ENCODE data around the gene MRPL4. TPM values are rescaled to one million over a fixed set of nuclear protein-coding genes. Genes with fewer than 3 reads are reported as not detected.

Gene MRPL4
- total and polyA plus RNA-seq, 2 of the 13 experiments (the other 11 are each of a cell fraction or from before 2014, with no cell fraction given): 40.6 to 42.5 TPM

DNA sequence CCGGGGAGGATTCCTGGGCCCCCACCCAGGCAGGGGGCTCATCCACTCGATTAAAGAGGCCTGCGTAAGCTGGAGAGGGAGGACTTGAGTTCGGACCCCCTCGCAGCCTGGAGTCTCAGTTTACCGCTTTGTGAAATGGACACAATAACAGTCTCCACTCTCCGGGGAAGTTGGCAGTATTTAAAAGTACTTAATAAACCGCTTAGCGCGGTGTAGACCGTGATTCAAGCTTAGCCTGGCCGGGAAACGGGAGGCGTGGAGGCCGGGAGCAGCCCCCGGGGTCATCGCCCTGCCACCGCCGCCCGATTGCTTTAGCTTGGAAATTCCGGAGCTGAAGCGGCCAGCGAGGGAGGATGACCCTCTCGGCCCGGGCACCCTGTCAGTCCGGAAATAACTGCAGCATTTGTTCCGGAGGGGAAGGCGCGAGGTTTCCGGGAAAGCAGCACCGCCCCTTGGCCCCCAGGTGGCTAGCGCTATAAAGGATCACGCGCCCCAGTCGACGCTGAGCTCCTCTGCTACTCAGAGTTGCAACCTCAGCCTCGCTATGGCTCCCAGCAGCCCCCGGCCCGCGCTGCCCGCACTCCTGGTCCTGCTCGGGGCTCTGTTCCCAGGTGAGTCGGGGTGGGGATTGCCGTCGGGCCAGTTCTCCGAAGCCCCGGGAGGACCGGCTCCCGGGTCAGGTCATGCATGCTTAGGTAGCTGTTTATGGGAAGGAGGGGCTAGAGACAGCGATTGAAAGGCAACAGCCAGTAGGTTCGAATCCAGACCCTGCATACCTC is 18.8 kb downstream of the MRPL4 start, which contains the start of gene ICAM1 (continued):
- TF ChIP-seq, protein P1, sequence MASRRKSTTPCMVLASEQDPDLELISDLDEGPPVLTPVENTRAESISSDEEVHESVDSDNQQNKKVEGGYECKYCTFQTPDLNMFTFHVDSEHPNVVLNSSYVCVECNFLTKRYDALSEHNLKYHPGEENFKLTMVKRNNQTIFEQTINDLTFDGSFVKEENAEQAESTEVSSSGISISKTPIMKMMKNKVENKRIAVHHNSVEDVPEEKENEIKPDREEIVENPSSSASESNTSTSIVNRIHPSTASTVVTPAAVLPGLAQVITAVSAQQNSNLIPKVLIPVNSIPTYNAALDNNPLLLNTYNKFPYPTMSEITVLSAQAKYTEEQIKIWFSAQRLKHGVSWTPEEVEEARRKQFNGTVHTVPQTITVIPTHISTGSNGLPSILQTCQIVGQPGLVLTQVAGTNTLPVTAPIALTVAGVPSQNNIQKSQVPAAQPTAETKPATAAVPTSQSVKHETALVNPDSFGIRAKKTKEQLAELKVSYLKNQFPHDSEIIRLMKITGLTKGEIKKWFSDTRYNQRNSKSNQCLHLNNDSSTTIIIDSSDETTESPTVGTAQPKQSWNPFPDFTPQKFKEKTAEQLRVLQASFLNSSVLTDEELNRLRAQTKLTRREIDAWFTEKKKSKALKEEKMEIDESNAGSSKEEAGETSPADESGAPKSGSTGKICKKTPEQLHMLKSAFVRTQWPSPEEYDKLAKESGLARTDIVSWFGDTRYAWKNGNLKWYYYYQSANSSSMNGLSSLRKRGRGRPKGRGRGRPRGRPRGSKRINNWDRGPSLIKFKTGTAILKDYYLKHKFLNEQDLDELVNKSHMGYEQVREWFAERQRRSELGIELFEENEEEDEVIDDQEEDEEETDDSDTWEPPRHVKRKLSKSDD (CRISPR knock-in tag; IDR thresholded peaks at IDR 0.05; ENCODE audit: low read depth): no peak
- TF ChIP-seq, protein P2, sequence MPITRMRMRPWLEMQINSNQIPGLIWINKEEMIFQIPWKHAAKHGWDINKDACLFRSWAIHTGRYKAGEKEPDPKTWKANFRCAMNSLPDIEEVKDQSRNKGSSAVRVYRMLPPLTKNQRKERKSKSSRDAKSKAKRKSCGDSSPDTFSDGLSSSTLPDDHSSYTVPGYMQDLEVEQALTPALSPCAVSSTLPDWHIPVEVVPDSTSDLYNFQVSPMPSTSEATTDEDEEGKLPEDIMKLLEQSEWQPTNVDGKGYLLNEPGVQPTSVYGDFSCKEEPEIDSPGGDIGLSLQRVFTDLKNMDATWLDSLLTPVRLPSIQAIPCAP (CRISPR knock-in tag; IDR thresholded peaks at IDR 0.05; ENCODE audit: low read depth): no peak
- TF ChIP-seq ZNF331 (CRISPR knock-in tag; IDR thresholded peaks at IDR 0.05): peak; percentile 72
- no peak for TF ChIP-seq ZBTB1 (CRISPR knock-in tag; IDR thresholded peaks at IDR 0.05; ENCODE audit: borderline replicate concordance)
- TF ChIP-seq STAG1 (CRISPR knock-in tag; IDR thresholded peaks at IDR 0.05): no peak
- peak; percentile 98 for TF ChIP-seq ZNF772 (CRISPR knock-in tag; IDR thresholded peaks at IDR 0.05)
- TF ChIP-seq ZNF629 (CRISPR knock-in tag; conservative IDR thresholded peaks at IDR 0.05): peak; percentile 99
- TF ChIP-seq ZNF713 (CRISPR knock-in tag; IDR thresholded peaks at IDR 0.05): no peak
- TF ChIP-seq LCORL (IDR thresholded peaks at IDR 0.05): no peak
- peak; percentile 72 for TF ChIP-seq LCORL (CRISPR knock-in tag; IDR thresholded peaks at IDR 0.05)
- TF ChIP-seq, protein P3, sequence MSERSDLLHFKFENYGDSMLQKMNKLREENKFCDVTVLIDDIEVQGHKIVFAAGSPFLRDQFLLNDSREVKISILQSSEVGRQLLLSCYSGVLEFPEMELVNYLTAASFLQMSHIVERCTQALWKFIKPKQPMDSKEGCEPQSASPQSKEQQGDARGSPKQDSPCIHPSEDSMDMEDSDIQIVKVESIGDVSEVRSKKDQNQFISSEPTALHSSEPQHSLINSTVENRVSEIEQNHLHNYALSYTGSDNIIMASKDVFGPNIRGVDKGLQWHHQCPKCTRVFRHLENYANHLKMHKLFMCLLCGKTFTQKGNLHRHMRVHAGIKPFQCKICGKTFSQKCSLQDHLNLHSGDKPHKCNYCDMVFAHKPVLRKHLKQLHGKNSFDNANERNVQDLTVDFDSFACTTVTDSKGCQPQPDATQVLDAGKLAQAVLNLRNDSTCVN (CRISPR knock-in tag; IDR thresholded peaks at IDR 0.05; ENCODE audit: borderline replicate concordance): peak; percentile 78; the same call in 1 of the 2 replicates
- peak; percentile 90 for TF ChIP-seq MED8 (CRISPR knock-in tag; IDR thresholded peaks at IDR 0.05; ENCODE audit: insufficient replicate concordance)
- TF ChIP-seq, protein P4, sequence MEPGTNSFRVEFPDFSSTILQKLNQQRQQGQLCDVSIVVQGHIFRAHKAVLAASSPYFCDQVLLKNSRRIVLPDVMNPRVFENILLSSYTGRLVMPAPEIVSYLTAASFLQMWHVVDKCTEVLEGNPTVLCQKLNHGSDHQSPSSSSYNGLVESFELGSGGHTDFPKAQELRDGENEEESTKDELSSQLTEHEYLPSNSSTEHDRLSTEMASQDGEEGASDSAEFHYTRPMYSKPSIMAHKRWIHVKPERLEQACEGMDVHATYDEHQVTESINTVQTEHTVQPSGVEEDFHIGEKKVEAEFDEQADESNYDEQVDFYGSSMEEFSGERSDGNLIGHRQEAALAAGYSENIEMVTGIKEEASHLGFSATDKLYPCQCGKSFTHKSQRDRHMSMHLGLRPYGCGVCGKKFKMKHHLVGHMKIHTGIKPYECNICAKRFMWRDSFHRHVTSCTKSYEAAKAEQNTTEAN (CRISPR knock-in tag; conservative IDR thresholded peaks at IDR 0.05): peak; percentile 82
- peak; percentile 73 for TF ChIP-seq NR2F6 (IDR thresholded peaks at IDR 0.05)
- peak; percentile 90 for TF ChIP-seq NR2F6 (CRISPR knock-in tag; IDR thresholded peaks at IDR 0.05)
- 0 out of 2 replicates have a peak, but pooled peaks have one; percentile 28 for TF ChIP-seq ZNF850 (CRISPR knock-in tag; conservative IDR thresholded peaks at IDR 0.05)
- 0 out of 2 replicates have a peak, but pooled peaks have one; percentile 31 for TF ChIP-seq NFE2L1 (CRISPR knock-in tag; IDR thresholded peaks at IDR 0.05; ENCODE audit: borderline replicate concordance)
- TF ChIP-seq ZMYM4 (CRISPR knock-in tag; IDR thresholded peaks at IDR 0.05): peak; percentile 60; the same call in 1 of the 2 replicates
- TF ChIP-seq FOXC1 (CRISPR knock-in tag; IDR thresholded peaks at IDR 0.05; ENCODE audit: borderline replicate concordance): peak; percentile 92; the same call in 1 of the 2 replicates
- no peak for TF ChIP-seq SRSF4 (IDR thresholded peaks at IDR 0.05; ENCODE audit: low read depth, low read length, poor library complexity, severe bottlenecking)
- TF ChIP-seq, protein P5, sequence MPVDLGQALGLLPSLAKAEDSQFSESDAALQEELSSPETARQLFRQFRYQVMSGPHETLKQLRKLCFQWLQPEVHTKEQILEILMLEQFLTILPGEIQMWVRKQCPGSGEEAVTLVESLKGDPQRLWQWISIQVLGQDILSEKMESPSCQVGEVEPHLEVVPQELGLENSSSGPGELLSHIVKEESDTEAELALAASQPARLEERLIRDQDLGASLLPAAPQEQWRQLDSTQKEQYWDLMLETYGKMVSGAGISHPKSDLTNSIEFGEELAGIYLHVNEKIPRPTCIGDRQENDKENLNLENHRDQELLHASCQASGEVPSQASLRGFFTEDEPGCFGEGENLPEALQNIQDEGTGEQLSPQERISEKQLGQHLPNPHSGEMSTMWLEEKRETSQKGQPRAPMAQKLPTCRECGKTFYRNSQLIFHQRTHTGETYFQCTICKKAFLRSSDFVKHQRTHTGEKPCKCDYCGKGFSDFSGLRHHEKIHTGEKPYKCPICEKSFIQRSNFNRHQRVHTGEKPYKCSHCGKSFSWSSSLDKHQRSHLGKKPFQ (CRISPR knock-in tag; IDR thresholded peaks at IDR 0.05; ENCODE audit: insufficient replicate concordance): peak; percentile 62

Data from HepG2 (cell line).